Measurements from ENCODE around the gene KLHDC4.
"Not testable (repeated sequence)": the region's sequence is repeated elsewhere in the genome, so short reads cannot be mapped to it uniquely, and the experiment has no call there.

KLHDC4 gene

GRCh38 chr16:87741700-87742415 lies 23.9 kb downstream of the KLHDC4 start:
- DNase-seq = no peak

GRCh38 chr16:87740909-87741424 lies 24.8 kb downstream of the KLHDC4 start:
- DNase-seq = no peak

- DNase-seq = no peak
Observed at GRCh38 chr16:87740441-87740840, 25.3 kb downstream of the KLHDC4 start.

- DNase-seq = no peak
Observed at GRCh38 chr16:87739801-87740200, 26.0 kb downstream of the KLHDC4 start.

GRCh38 chr16:87736008-87736382 lies 29.8 kb downstream of the KLHDC4 start:
- no peak for DNase-seq

- DNase-seq = no peak
Observed at GRCh38 chr16:87735270-87736007, 30.3 kb downstream of the KLHDC4 start.

- DNase-seq = no peak
Observed at GRCh38 chr16:87734644-87735043, 31.1 kb downstream of the KLHDC4 start.

- no peak for DNase-seq
Observed at GRCh38 chr16:87733190-87733589, 32.6 kb downstream of the KLHDC4 start.

GRCh38 chr16:87731607-87732006 lies 34.2 kb downstream of the KLHDC4 start:
- DNase-seq = no peak

- no peak for DNase-seq
Observed at GRCh38 chr16:87729266-87729954, 36.4 kb downstream of the KLHDC4 start.

- no peak for DNase-seq
Observed at GRCh38 chr16:87728026-87728425, 37.8 kb downstream of the KLHDC4 start.

GRCh38 chr16:87727346-87727745 lies 38.4 kb downstream of the KLHDC4 start:
- no peak for DNase-seq

- not testable (repeated sequence) for DNase-seq
Observed at GRCh38 chr16:87726577-87726976, 39.2 kb downstream of the KLHDC4 start.

- no peak for DNase-seq
Observed at GRCh38 chr16:87725596-87726235, 40.1 kb downstream of the KLHDC4 start.

- DNase-seq = no peak
Observed at GRCh38 chr16:87724490-87725291, 41.1 kb downstream of the KLHDC4 start.

GRCh38 chr16:87723226-87723623 lies 42.6 kb downstream of the KLHDC4 start:
- DNase-seq = peak; percentile 62

GRCh38 chr16:87722590-87723225 lies 43.1 kb downstream of the KLHDC4 start:
- DNase-seq = no peak

GRCh38 chr16:87721622-87722585 lies 43.9 kb downstream of the KLHDC4 start:
- DNase-seq = no peak

- no peak for DNase-seq
Observed at GRCh38 chr16:87720446-87720845, 45.3 kb downstream of the KLHDC4 start.

GRCh38 chr16:87718831-87719230 lies 47.0 kb downstream of the KLHDC4 start:
- not testable (repeated sequence) for DNase-seq

GRCh38 chr16:87715658-87716057 lies 50.1 kb downstream of the KLHDC4 start:
- no peak for DNase-seq

All from NCI-H2081 treated with DMSO at 0.1 percent for 48 hours (cell line).